ENCODE results near the gene DHDH.

Gene DHDH

DNA sequence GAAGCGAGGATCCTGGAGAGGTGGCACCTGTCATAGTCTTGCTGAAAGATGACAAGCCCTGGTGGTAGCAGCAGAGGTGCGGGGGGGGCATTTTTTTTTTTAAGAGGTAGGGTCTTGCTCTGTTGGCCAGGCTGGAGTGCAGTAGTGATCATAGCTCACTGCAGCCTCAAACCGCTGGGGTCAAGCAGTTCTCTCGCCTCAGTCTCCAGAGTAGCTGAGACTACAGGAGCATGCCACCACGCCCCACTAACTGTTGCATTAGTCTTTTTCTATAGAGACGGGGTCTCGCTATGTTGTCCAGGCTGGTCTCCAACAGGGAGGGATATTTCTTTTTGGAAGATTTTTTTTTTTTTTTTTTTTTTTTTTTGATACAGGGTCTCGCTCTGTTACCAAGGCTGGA is 24.5 kb downstream of the DHDH start:
- H3K27ac ChIP-seq (ENCODE audit: low read length): no peak overlapping the region
- H3K27me3 ChIP-seq (ENCODE audit: insufficient read depth, low read length, poor library complexity): no peaks in the 10 kb centered on the region
- DNase-seq: no peak
- peaks cover 18% of the 10 kb centered on the region for H3K36me3 ChIP-seq (ENCODE audit: insufficient read depth, low read length)
- TF ChIP-seq EZH2 (IDR thresholded peaks at IDR 0.05; ENCODE audit: borderline replicate concordance, low read depth, low read length, severe bottlenecking): no peak
- TF ChIP-seq, protein P1, sequence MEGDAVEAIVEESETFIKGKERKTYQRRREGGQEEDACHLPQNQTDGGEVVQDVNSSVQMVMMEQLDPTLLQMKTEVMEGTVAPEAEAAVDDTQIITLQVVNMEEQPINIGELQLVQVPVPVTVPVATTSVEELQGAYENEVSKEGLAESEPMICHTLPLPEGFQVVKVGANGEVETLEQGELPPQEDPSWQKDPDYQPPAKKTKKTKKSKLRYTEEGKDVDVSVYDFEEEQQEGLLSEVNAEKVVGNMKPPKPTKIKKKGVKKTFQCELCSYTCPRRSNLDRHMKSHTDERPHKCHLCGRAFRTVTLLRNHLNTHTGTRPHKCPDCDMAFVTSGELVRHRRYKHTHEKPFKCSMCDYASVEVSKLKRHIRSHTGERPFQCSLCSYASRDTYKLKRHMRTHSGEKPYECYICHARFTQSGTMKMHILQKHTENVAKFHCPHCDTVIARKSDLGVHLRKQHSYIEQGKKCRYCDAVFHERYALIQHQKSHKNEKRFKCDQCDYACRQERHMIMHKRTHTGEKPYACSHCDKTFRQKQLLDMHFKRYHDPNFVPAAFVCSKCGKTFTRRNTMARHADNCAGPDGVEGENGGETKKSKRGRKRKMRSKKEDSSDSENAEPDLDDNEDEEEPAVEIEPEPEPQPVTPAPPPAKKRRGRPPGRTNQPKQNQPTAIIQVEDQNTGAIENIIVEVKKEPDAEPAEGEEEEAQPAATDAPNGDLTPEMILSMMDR (IDR thresholded peaks at IDR 0.05; ENCODE audit: borderline replicate concordance, extremely low read depth, low read length, poor library complexity, severe bottlenecking): no peak
- H3K4me1 ChIP-seq (ENCODE audit: insufficient read depth, low read length): peaks cover 32% of the 10 kb centered on the region
- ATAC-seq (ENCODE audit: insufficient read depth, low read depth): no peak
- H3K79me2 ChIP-seq (ENCODE audit: insufficient read depth, low read length): peaks cover 29% of the 10 kb centered on the region
- no peaks in the 10 kb centered on the region for H3K9me3 ChIP-seq (ENCODE audit: insufficient read depth, low read length, severe bottlenecking)
- 0 out of 2 replicates have a peak, but pooled peaks cover 3% of the 10 kb centered on the region for H4K20me1 ChIP-seq (ENCODE audit: insufficient read depth, low read length)
- H3K4me3 ChIP-seq (ENCODE audit: low read depth in 1 of 2, low read length in 2 of 2): no peak overlapping the region
- H3K9ac ChIP-seq (ENCODE audit: low read depth, low read length): no peak overlapping the region
- no peak overlapping the region for H3K4me2 ChIP-seq (ENCODE audit: insufficient read depth, low read length)
- no peak overlapping the region for H2AFZ ChIP-seq (ENCODE audit: low read depth, low read length)

DNA sequence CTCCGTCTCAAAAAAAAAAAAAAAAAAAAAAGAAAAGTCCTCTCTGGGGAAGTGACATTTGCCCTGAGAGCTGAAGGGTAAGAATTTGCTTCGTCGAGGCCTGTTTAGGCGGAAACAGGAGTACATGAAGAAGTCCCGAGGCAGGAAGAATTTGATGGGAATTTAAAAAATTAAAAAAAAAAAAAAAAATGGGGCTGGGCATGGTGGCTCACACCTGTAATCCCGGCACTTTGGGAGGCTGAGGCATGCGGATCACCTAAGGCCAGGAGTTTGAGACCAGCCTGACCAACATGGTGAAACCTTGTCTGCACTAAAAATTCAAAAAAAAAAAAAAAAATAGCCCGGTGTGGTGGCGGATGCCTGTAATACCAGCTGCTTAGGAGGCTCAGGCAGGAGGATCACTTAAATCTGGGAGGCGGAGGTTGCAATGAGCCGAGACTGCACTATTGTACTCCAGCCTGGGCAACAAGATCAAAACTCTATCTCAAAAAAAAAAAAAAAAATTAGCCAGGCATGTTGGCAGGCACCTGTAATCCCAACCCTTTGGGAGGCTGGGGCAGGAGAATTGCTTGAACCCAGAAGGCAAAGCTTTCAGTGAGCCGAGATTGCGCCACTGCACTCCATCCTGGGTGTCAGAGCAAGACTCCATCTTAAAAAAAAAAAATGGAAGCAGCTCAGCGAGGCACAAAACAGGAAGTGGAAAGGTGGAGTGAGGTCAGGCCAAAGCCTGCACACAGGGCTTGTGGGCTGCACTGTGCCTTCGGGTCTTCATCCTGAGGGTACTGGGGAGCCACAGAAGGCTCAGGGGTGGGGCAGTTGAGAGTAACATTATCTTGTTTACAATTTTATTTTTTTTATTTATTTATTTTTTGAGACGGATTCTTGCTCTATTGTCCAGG is 26.1 kb downstream of the DHDH start:
- Histone ChIP-seq H3K27ac (ENCODE audit: low read length) (no peak overlapping the region), H4K20me1 (ENCODE audit: insufficient read depth, low read length) (0 out of 2 replicates have a peak, but pooled peaks cover 3% of the 10 kb centered on the region), H3K9me3 (ENCODE audit: insufficient read depth, low read length, severe bottlenecking) (no peaks in the 10 kb centered on the region), H2AFZ (ENCODE audit: low read depth, low read length) (no peak overlapping the region), H3K27me3 (ENCODE audit: insufficient read depth, low read length, poor library complexity) (no peaks in the 10 kb centered on the region), H3K79me2 (ENCODE audit: insufficient read depth, low read length) (peaks cover 28% of the 10 kb centered on the region), H3K4me3 (ENCODE audit: low read depth in 1 of 2, low read length in 2 of 2) (no peak overlapping the region), H3K4me2 (ENCODE audit: insufficient read depth, low read length) (no peak overlapping the region), H3K36me3 (ENCODE audit: insufficient read depth, low read length) (peaks cover 18% of the 10 kb centered on the region), H3K4me1 (ENCODE audit: insufficient read depth, low read length) (peaks cover 38% of the 10 kb centered on the region), H3K9ac (ENCODE audit: low read depth, low read length) (no peak overlapping the region)
- TF ChIP-seq, protein P1 (IDR thresholded peaks at IDR 0.05; ENCODE audit: borderline replicate concordance, extremely low read depth, low read length, poor library complexity, severe bottlenecking): no peak
- TF ChIP-seq EZH2 (IDR thresholded peaks at IDR 0.05; ENCODE audit: borderline replicate concordance, low read depth, low read length, severe bottlenecking): no peak
- ATAC-seq (ENCODE audit: insufficient read depth, low read depth): no peak
- DNase-seq: peak; percentile 43

DNA sequence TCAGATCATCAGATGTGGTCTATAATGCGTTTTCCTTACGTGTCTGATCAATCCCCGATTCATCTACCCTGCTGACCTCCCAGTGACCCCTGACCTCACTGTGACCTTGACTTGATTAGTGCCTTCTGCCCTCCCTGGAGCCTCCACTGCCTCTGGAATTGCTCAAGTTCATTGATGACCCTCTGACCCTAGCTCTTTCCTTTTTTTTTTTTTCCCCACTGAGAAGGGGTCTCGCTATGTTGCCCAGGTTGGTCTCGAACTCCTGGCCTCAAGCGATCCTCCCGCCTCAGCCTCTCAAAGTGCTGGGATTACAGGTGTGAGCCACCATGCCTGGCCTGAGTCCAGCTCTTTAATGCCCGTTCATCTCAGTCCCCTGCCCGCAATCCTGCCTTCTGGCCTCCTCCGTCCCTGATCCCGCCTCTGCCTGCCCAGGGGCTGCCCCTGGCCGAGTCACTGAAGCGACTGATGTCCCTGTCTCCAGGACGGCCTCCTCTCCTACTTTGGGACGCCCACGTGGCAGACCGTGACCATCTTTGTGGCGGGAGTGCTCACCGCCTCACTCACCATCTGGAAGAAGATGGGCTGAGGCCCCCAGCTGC is 27.7 kb downstream of the DHDH start:
- Histone ChIP-seq H3K36me3 (ENCODE audit: insufficient read depth, low read length) (peaks cover 15% of the 10 kb centered on the region), H2AFZ (ENCODE audit: low read depth, low read length) (no peak overlapping the region), H3K9ac (ENCODE audit: low read depth, low read length) (no peak overlapping the region), H3K27me3 (ENCODE audit: insufficient read depth, low read length, poor library complexity) (no peaks in the 10 kb centered on the region), H3K4me3 (ENCODE audit: low read depth in 1 of 2, low read length in 2 of 2) (no peak overlapping the region), H3K9me3 (ENCODE audit: insufficient read depth, low read length, severe bottlenecking) (no peaks in the 10 kb centered on the region), H3K4me2 (ENCODE audit: insufficient read depth, low read length) (no peak overlapping the region), H3K79me2 (ENCODE audit: insufficient read depth, low read length) (peaks cover 25% of the 10 kb centered on the region), H3K27ac (ENCODE audit: low read length) (no peak overlapping the region), H4K20me1 (ENCODE audit: insufficient read depth, low read length) (peaks cover 3% of the 10 kb centered on the region), H3K4me1 (ENCODE audit: insufficient read depth, low read length) (peaks cover 33% of the 10 kb centered on the region)
- DNase-seq: no peak
- TF ChIP-seq EZH2 (IDR thresholded peaks at IDR 0.05; ENCODE audit: borderline replicate concordance, low read depth, low read length, severe bottlenecking): no peak
- TF ChIP-seq, protein P1 (IDR thresholded peaks at IDR 0.05; ENCODE audit: borderline replicate concordance, extremely low read depth, low read length, poor library complexity, severe bottlenecking): no peak
- ATAC-seq (ENCODE audit: insufficient read depth, low read depth): no peak

Measured in DND-41 (cell line).